ENCODE measurements around the gene LDAH.

LDAH gene

DNA sequence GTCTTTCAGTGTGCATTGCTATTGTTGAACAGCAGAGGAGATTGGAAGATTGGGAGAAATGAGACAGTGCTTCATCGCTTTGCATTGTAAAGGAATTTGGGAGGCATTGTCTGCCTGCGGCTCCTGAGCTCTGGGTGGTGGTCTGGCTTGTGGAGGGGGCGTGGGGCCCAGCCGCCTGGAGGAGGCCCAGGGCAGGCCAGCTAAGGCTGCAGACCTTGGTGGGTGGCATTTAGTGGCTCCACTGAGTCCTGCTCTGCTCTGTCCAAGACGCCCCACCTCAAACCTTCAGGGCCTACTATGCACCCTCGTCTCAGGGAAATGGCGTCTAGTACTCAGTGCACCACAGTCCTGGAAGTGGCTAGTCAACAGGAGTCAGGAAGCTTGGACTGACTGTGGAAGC lies 166.3 kb downstream of the LDAH start:
- in situ Hi-C loops (cut with HindIII; ENCODE audit: low sequenced_read_pairs) = no loop called here

DNA sequence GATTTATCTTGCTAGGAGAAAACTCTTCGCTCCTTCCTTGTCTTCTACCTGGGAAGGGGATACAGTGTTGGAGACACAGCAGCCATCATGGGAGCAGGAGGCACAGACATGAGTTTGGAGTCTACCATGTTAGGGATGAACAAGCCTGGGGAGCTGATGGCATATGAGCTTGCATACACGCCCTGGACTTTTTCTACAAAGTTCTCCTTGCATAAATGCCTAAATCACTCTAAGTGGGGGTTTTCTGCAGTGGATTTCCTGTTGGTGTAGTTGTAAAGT lies 168.4 kb downstream of the LDAH start:
- in situ Hi-C loops (cut with HindIII; ENCODE audit: low sequenced_read_pairs) = no loop called here

DNA sequence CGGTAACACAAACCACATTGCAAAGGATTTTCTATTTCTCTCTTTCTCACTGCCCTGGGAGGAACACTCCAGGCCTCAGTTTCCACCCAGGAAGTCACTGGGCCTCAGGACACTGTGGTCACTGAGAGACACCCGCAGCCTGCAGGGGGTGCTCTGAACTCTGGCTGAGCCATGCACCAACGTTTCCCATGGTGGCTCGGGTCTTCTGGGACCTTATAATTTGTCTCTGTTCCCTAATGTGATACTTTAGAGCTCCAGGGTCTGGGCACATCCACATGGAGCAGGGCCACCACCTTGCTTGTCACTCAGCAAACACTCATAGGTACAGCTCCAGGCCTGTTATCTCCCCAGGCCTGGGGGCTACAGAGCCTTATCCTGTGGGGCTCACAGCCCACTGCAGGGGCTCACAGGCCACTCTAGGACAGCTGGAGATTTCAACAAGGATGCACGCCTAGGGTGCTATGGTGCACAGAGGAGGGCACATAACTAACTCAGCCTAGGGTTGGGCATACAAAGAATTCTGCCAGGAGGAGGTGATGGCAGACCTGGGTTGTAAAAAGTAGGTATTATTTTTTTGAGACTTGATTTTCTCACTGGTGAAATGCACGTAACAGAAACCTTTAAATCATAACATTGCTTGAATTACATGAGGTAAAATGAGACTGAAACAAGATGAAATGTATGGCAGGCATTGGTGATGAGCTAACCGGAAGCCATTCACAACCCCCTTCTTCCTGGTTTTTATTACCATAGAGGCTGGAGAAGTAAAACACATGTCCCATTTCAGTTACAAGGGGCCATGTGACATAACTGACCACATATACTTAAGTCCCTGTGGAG lies 169.0 kb downstream of the LDAH start:
- in situ Hi-C loops (cut with HindIII; ENCODE audit: low sequenced_read_pairs) = no loop called here

DNA sequence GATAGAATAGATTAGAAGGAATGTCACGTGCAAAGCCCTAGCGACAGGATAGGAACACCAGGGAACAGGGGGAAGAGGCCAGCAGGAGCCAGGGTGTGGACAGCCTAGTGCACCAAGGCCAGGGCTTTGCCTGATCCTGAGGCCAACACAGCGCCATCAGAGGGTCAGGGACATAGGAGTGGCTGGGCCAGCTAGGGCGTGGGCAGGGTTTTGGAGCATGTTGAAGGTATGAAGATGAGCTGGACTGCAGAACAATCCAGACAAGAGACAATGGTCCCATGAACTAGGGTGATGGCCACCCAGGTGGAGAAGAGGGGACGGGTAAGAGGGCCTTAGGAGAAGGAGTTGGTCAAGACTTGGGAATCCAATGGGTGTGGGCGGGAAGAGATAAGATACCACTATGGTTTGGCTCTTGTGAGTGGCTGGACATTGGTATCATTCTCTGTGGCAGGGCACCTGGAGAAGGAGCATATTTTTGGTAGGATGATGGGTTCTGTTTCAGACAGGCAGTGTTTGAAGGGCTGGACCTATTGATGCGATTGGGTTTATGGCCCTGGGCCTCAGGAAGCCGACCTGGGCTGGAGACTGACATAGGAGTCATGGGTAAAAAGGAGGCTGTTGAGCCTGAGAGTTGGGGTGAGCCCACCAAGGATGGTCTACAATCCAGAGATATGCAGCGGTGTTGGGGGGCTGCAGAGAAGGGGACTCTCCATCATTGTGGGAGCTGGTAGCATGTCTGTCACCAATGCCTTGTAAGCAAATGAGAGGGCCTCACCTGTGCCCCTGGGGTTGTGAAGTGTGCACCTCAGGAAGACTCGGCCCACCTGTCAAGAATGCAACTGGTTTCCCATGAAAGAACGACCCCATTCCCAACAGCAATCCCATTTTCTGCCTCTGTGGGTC lies 170.0 kb downstream of the LDAH start:
- in situ Hi-C loops (cut with HindIII; ENCODE audit: low sequenced_read_pairs) = no loop called here

DNA sequence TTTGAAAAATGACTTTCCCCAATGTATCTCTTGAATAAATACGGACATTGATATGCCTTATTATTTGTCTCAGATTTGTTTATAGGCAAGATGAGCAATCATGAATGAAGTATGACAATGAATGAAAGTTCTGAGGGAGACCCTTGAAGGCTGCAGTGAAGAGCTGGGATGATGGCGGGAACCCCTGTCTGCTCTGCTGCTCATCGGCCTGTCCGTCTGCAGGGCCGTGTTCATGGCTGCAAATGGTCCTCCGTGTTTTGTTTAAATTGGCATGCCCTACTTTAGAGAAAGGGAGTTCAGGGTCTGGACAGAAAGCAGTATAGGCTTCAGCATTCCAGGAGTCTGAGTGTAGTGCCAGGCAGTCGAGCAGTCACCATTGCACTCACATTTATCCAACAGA lies 170.8 kb downstream of the LDAH start:
- in situ Hi-C loops (cut with HindIII; ENCODE audit: low sequenced_read_pairs) = no loop called here

DNA sequence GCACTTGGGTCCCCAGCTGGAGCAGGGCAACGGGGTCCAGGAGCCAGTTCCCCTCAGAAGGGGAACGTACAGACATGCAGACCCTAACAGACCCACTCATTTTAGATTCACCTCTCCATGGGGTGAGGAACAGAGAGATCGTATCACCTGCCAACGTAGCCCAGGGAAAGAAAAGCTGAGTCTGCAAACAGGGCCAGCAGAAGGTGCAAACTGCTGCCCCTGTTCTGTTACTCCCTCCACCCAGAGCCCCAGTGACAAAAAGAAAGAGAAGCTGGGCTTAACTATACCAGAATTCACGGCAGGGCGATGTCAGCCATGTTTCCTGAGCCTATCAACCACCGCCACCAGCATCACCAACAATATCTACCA lies 171.2 kb downstream of the LDAH start:
- in situ Hi-C loops (cut with HindIII; ENCODE audit: low sequenced_read_pairs) = no loop called here

DNA sequence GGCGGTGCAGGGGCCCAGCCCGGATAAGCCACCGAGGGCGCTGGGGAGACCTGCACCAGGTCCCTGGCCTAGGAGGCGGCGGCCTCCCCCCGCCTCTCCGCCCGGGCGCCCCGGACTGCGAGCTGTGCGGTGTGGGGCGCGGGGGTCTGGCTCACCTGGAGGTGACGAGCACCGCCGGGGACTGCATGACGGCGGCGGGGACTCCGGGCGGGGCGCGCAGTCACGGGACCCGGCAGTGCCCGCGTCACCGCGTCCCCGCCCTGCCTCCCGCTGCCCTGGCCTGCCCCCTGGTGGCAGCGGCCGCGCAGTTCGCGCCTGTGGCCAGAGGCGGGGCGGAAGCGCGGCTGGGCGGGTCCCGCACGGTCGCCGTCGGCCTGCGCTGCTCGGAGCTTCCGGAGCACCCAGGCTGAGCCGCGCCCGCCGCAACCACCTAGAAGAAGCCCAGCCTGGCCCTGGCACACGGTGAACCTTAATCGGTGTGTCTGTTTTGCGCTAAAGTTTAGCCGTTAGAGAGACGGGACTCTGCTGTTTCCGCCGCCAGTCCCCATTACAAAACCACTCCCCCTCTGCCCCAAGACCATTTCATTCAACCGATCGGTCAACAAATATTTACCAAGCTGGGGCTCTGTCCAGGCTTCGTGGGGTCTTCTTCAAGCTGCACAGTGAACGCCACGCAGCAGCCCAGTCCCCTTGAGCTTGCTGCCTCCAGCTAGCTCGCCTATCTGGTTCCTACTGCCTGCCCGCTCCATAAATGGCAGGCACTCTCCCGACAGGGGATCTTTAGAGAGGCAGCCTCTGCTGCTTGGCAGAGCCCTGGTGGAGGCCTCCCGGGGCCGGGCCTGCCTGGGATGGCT lies 171.8 kb downstream of the LDAH start, which contains the start of gene HS1BP3:
TSS of gene HS1BP3 (minus strand) at position 222 of the 854 bp plus-strand sequence. CDS start at position 187, 35 bp downstream.
- in situ Hi-C loops (cut with HindIII; ENCODE audit: low sequenced_read_pairs) = no loop called here

DNA sequence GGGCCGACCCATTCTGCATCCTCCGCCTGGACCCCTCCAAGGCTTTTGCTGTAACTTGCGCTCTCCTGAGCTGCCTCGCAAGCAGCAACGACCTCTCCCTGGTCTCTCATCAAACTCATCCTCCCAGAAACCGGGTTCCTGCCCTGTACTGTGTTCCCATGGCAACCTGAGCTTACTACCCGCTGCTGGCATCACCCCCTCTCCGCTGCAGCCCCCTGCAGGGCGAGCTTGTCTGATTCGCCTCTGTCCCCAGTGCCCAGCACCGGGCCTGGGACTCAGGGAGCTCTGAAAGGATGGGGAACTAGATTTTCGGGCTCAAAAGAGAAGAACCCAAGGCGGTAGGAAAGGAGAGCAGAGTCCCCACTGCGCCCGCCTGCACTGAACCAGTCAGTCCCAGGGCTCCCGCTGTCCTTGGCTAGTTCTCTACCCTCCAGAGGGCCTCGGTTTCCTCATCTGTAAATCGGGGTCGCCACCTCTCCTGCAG lies 172.5 kb downstream of the LDAH start:
- in situ Hi-C loops (cut with HindIII; ENCODE audit: low sequenced_read_pairs) = no loop called here

DNA sequence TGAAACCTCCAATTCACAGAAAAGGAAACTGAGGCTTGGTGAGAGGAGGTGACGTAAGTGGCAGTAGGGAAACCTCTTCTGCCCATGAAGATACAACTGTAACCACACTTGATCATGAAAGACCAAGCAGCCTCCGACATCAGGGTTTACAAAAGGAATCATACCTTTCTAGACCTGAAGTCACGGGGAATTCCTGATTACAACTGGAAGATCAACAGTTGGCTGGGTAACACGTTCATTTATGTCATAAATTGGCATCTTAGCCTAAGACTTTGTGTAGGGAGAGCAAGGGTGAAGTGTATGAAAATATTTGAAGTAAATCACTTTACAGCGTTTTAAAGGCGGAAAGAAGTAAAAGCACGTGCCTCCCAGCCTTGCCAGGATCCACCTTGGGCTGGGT lies 172.9 kb downstream of the LDAH start:
- in situ Hi-C loops (cut with HindIII; ENCODE audit: low sequenced_read_pairs) = no loop called here

DNA sequence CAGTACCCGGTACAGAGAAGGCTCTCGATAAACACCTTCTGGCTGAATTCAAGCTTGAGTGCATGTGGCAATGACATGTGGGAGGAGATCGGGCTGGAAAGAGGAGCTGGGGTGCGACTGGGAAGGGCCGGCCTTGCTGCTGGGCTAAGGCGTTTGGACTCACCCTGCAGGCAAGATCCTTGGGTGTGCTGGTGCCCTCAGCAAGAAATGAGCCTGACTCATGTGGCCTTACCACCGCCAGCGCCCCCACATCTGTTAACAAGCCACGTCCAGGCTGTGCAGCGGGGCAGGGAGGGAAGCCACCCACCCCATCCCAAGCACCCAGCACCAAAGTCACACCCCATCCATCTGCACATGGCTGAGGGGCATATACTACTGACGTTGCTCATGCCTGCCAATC lies 173.3 kb downstream of the LDAH start:
- in situ Hi-C loops (cut with HindIII; ENCODE audit: low sequenced_read_pairs) = no loop called here

DNA sequence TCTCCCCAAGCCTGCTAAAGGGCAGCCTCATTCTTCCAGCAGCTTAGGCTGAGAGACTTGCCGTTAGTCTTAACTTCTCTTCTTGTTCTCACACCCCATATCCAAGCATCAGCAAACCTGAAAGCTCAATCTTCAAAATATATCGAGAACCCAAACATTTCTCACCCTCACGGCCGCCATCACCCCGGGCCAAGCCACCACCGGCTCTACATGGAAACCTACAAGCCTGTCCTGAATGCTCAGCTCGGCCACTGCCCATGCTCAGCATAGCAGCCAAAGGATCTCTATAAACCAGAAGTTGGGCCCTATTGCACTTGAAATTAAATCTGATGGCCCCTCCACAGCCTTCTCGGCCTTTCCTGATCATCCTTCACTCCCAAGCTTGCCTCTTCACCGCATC lies 174.1 kb downstream of the LDAH start:
- in situ Hi-C loops (cut with HindIII; ENCODE audit: low sequenced_read_pairs) = no loop called here

DNA sequence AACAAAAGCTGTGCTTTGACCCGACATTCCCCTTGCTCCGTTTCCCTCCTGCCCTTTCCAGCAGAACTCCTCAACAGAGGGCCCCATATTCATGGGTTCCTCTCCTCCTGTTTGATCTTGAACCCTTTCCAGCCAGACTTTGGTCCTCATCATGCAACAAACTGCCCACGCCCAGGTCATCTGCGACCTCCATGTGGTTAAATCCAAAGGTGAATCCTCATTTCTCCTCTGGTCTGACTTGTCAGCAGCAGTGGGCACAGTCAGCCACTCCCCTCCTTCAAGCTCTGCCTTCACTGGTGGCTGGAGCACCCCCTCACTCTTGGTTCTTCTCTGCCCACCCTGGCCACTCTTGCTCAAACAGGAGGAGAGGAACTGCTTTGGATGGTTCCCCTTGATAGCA lies 174.7 kb downstream of the LDAH start:
- in situ Hi-C loops (cut with HindIII; ENCODE audit: low sequenced_read_pairs) = no loop called here

DNA sequence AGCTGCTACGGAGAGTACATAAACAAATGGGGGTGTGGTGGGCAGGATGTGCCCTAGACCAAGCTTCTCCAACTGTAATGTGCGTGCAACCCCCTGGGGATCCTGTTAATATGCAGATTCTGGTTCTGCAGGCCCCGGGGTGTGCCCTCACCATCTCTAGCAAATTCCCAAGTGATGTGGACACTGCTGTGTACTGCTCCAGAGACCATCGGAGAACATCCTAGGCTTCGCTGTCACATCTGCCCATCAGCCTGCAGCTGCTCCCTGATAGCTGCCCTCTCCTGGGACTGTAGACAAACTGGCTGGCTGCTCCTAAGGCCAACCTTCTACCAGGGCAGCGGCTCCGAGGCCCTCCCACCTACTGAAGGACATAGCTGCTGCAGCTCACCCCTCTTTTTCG lies 175.2 kb downstream of the LDAH start:
- in situ Hi-C loops (cut with HindIII; ENCODE audit: low sequenced_read_pairs) = no loop called here

DNA sequence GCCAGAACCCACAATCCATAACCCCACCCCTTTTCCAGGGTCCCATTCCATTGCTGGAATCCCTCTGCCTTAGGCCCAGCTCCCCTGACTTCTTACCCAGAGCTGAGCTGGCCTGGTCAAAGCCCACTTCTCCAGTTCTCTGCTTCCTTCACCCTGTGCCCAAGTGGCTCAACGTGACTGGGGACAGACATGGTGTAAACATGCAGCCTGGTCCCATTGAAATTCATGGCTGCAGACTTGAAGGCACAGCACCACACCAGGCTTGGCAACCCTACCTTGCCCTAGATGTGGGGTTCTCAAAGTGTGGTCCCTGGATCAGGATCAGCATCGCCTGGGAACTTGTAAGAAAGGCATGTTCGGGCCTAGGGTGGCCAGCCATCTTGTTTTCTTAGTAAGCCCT lies 175.7 kb downstream of the LDAH start:
- in situ Hi-C loops (cut with HindIII; ENCODE audit: low sequenced_read_pairs) = no loop called here

DNA sequence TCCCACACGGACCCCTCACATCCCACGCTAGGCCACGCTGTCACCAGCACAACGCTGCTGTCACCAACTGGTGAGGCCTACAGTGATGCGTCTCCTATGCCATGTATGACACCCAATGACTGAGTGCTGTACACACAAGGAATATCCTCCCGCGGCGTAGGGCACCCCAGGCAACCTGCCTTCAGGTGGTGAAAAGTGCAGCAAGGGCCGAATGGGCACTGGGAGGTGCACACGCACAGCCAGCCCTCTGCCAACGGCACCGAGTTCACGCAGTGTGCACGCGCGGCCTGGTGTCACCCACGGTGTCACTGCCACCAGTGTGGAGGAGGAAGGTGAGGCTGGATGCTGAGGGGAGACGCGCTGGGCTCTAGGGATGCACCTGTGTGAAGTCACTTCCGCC lies 176.5 kb downstream of the LDAH start:
- in situ Hi-C loops (cut with HindIII; ENCODE audit: low sequenced_read_pairs) = no loop called here

DNA sequence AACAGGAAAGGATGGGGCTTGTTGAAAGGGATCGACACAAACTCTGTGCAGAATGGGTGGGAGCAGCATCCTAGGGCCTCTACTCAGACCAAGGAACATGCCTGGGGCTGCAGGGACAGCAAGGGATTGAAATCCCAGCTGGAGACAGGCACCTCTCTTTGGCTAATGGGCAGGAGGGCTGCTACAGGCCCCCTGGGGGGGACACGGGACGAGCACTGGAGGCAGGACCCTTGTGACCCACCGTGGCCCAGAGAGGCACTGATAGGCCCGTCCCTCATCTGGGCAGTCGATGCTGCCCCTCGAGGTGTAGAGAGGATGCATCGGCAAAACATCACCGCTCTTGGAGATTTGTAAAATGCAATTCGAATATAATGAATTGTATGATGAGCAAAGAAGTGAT lies 177.1 kb downstream of the LDAH start:
- in situ Hi-C loops (cut with HindIII; ENCODE audit: low sequenced_read_pairs) = no loop called here

DNA sequence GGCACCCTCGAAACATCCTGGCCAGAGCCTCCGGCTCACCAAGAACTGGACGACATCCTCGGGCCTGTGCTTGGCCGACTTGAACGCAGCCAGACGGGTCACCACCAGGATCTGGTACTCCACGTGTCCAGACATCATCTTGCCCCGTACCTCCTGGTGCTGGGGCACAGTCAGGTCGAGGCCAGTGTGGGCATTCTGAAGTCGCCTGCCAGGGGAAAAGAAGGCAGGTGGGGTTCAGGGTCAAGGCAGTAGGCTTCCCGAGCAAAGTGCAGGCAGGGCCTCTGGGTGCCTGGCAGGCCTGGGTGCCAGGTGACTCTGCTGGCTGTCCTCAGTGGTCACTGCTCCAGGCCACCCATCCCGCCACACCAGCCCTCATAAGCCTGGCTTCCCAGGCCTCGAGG lies 177.6 kb downstream of the LDAH start:
- in situ Hi-C loops (cut with HindIII; ENCODE audit: low sequenced_read_pairs) = no loop called here

DNA sequence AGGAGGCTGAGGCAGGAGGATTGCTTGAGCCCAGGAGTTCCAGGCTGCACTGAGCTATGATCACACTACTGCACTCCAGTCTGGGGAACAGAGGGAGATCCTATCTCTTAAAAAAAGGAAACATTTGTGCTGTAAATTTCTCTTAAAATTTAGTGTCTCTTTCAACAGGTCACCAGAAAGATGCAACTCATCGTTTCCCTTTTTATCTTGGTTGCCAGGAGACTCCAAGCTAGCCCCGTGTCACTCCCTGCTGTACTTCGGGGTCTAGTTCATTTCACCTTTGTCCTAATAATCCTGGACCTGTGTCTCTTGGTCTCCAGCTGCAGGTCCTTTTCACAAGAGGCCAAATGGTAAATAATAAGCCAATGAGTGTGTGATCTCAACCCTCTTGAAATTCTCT lies 179.1 kb downstream of the LDAH start:
- in situ Hi-C loops (cut with HindIII; ENCODE audit: low sequenced_read_pairs) = no loop called here

DNA sequence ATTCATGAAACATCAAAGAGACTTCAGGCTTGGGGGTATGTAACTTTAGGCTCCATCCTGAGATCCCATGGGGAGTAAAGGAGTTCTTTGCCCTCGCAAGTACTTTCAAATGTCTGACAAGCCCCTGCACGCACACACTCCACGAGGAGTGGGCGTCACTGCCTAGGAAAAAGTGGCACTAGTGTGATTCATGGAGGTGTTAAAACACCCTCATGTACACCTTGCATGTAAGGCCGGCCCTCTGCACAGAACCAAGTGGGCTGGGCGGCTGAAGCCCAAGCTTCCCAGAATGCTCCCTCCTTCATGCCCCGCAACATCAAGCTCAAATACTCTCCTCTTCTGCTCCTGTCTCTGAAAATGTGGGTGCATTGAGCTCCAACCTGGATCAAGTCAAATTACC lies 179.8 kb downstream of the LDAH start:
- in situ Hi-C loops (cut with HindIII; ENCODE audit: low sequenced_read_pairs) = no loop called here

DNA sequence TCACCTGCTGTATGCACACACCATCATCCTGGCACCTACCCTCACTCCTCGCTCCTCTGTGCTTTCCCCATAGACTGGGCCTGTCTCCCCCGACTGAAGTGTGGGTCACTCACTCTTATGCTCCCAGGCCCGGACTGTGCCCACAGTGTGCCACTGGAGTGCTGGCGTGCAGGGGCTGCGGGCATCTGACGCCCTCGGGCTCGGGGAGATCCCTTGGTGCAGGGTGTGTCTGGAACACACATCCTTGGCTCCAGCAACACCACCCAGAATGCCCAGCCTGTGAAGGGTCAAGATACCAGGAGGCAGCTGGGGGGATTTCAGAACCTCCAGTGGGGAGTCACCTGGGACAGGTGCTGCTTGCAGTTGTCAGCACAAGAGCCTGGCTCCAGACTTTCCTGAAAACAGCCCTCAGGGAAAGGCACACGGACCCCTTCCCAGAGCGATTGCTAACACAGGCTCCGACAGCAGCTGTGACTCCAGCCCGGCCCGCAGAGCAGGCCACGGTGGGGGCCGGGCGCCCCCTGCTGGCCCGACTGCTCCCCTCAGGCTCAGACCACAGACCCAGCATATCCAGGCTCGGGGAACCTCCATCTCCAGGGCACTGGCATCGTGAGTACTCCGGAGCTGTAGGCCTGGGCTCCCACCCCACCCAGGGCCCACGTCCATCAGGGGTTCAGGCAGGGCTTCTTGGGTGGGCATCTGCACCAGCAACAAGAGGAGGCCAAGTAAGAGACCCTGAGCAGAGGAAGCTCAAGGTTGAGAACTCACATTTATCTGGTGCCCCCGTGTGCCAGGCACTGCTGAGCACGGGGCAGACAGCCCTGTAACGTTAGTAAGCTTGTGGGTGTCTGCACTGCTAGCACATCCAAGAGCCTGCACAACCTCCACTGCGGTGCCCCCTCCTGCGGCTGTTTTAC lies 180.6 kb downstream of the LDAH start:
- in situ Hi-C loops (cut with HindIII; ENCODE audit: low sequenced_read_pairs) = no loop called here
